NCI-H1436 treated with DMSO at 0.1 percent for 48 hours (cell line): ENCODE measurements around the gene PXN.
"Not testable (repeated sequence)": the region's sequence is repeated elsewhere in the genome, so short reads cannot be mapped to it uniquely, and the experiment has no call there.

Experiments used
- DNase-seq: peaks from one replicate; lab custom pipeline; 2025; lab: John Stamatoyannopoulos, UW

The PXN gene

GRCh38 chr12:120225852-120226640, 39.5 kb downstream of the PXN start:
- no peak for DNase-seq

DNA sequence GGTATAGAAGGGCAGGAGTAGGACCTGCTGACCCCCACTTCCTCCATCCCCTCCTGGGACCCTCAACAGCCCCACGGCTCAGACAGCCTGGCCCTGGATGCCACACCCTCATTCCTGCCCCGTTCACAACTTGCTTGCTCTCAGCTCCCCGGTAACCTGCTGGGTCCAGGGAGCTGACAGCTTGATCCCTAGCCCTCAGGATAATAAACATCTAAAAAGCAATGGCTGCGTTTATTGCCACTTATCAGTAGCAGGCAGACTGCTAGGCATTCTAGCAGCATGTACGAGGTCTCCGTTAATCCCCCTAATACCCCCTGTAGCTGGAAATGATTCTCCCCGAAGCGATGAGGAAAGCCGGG, 40.4 kb downstream of the PXN start:
- DNase-seq = no peak

- DNase-seq = no peak
Observed at GRCh38 chr12:120224304-120225199, 41.0 kb downstream of the PXN start.

GRCh38 chr12:120223458-120224303, 41.8 kb downstream of the PXN start:
- no peak for DNase-seq

DNA sequence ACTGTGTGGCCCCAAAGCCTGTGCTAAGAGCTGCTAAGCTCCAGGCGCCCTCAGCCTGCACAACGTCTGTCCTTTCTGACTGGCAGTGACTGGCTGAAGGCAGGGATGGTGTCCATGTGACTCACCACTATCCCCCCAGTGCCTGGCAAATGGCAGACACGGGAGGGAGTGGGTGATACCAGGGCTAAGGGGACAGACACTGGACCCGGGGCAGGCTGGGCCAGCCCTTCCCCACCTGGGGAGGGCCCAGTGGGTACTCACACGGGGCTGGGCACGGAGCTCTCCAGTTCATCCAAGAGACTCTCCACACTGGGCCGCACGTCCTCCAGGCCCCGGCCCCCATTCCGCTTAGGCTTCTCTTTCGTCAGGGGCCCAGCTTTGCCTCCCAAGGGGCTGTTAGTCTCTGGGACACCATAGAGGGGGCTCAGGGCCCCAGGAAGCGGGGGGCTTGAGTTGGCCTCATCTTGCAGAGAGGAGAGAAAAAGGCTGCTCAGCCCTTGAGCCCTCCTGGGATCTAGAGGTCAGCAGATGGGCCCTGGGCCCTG, 43.2 kb downstream of the PXN start:
- DNase-seq = no peak

DNA sequence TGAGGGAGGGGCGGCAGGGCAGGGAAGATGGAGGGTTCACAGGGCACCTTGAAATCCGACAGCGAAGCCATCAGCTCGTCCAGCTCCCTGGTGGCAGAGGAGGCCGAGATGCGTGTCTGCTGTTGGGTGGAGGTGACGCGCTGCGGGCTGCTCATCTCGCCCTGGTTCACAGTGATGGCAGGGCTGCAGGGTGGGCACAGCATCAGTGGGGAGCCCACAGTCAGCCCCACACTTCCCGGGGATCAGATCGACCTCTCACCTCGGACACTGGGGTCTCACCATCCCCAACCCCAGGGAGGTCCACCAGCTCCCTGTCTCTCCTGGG, 44.0 kb downstream of the PXN start:
- no peak for DNase-seq

GRCh38 chr12:120220838-120221575, 44.5 kb downstream of the PXN start:
- DNase-seq = no peak

DNA sequence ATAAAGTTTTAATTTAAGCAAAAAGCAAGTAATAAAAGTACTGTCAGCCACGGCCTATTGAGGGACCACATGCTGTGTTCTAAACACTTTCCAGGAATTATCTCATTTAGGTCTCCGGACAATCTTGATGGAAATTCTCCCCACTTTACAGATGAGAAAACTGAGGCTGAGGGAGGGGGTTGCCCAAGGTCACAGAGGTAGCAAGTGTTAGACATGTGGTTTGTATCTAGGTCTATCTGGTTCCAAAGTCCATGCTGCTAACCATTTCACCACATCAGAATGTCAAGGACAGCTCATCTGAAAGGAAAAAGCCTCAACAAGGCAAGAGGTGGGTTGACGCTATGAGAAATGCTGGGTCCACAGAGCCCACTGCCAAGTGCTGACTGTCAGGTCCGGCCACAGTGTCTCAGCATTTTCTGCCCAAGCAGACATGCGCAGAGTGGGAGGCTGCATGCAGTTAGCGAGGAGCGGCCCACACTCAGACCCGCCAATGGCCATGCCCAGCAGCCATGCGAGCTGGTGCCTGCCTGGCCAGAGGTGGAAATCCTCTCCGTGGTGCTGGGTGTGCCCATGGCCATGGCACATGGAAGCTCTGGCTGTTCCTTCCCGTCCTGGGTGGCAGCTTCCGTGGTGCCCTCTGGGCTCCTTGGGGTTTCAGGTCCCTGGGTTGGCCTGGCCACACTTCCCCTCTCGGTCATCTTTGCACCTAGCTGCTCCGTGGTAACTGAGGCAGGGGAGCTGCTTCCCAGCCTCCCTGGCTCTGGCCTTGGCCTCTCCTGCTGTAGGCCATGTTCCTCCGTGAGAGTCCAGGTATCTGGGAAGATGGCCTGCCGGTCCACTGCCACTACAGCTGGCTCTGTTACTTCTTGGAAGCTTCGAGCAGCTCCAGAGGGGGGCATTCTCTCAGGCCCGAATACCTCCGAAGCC, 46.6 kb downstream of the PXN start:
- no peak for DNase-seq

DNA sequence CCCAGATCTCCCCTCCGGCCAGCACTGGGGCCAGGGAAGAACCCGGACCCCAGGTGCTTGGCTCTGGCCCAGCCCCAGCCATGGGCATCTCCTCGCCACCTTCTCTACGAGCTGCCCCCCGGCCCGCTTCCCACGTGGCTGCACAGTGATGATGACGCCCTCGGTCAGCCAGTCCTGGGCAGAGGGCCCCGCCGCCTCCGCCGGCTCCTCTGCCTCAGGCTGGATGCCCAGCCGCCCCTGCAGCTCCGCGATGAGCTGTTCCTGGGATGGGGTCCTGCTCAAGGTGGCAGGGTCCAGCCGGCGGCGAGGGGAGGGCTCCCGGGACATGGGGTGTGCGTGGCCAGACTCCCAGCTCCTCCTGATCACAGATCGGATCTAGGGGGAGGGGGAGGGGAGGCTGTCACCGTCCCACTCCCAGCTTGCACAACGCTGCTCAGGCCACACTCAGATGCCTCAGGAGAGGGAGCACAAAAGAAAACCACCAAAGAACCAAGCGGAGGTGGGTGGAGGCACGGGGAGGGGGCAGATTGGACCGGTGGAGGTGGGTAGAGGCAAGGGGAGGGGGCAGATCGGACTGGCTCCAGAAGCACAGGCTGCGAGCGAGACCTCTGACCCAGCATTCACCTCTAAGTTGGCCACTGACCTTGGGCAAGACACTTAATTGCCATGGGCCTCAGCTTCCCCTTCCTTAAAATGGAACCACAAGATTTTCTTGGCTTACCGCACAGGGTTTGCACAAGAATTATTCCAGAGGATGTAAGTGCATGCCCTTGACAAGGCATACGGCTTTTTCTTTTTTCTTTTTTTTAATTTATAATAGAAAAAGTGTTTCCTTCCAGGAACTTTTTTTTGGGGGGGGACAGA, 48.6 kb downstream of the PXN start:
- DNase-seq = no peak

- DNase-seq = no peak
Observed at GRCh38 chr12:120215766-120216735, 49.5 kb downstream of the PXN start.

DNA sequence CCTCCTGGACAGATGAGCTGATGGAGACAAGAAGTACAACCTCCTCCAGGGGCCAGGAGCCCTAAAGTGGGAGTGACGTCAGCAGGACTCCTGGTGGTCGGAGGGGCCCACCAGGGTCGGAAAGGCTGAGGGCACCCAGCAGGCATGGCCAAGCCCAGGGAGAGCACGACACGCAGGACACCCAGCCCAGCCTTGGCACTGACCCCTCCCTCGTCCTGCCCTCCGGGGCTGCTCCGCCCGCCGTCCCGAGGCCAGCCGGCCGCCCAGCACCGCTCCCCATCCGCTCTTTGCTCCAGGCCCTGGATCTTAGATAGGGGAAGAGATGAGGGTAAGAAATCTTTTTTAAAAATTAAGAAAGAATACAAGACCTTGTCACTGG, 50.2 kb downstream of the PXN start:
- no peak for DNase-seq

DNA sequence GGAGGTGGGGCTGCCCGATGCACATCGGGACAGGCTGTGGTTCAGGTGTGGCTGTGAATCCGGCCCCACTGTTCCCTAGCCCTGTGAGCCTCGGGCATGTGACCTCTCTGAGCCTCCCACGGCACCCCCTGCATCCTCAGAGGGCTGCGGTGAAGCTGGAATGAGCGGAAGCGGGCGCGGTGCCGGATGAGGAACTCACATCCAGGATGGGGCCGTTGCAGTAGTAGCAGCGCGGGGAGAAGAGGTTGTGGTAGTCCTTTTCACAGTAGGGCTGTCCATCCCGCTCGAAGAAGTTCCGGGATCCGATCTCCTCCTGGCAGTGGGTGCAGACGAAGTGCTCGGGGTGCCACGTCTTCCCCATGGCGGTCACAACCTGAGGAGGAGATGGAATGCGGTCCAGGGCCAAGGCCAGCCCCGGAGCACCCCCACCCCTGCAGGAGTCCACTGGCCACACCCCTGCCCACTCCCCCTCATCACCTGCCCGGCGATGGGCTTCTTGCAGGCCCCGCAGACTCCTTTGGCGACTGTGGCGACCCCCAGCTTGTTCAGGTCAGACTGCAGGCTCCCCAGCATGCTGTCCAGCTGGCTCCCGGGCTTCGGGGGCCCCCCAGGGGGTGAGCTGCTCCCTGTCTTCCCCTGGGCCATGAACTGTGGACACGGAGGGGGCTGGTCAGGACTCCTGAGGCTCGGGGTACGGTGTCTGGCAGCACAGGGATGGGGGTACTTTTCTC, 50.7 kb downstream of the PXN start:
- DNase-seq = no peak

- no peak for DNase-seq
Observed at GRCh38 chr12:120213758-120214157, 51.8 kb downstream of the PXN start.

DNA sequence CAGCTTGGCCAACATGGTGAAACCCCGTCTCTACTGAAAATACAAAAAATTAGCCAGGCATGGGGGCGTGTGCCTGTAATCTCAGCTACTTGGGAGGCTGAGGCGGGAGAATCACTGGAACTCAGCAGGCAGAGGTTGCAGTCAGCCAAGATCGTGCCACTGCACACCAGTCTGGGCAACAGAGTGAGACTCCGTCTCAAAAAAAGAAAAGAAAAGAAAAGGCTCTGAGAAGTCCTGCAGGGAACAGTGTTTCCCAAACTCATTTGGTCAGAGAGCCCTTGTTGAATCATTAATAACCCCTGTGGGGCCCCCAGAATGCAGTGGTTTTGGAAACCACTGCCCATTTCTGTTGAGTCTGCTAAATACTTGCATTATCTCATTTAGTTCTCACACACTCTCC, 52.3 kb downstream of the PXN start:
- DNase-seq = not testable (repeated sequence)

DNA sequence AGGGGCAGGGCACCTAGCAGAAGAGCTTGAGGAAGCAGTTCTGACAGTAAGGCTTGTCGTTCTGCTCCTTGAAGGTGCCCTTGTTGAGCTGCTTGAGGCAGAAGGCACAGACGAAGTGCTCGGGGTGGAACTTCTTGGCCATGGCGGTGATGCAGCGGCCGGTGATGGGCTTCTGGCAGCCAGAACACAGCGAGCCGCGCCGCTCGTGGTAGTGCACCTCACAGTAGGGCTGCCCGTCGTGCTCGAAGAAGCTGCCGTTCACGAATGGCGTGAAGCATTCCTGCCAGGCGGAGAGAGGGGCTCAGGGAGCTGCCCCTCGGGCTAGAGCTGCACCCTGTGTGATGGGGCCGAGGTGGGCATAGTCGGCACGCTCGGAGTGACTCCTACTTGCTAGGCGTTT, 53.2 kb downstream of the PXN start:
- no peak for DNase-seq

GRCh38 chr12:120211904-120212283, 53.6 kb downstream of the PXN start:
- DNase-seq = no peak

GRCh38 chr12:120211243-120211903, 54.2 kb downstream of the PXN start:
- no peak for DNase-seq
